Measurements from ENCODE around the gene BMPR2.
"Not testable (repeated sequence)": the region's sequence is repeated elsewhere in the genome, so short reads cannot be mapped to it uniquely, and the experiment has no call there.

Gene BMPR2

GRCh38 chr2:202512176-202512575 is 136.0 kb downstream of the BMPR2 start:
- no peak for TF ChIP-seq CTCF (conservative IDR thresholded peaks at IDR 0.05)
- H3K27ac ChIP-seq, result no peak overlapping the region

- TF ChIP-seq CTCF (conservative IDR thresholded peaks at IDR 0.05), result no peak
Observed at GRCh38 chr2:202514732-202515131, 138.6 kb downstream of the BMPR2 start.

GRCh38 chr2:202519453-202519852 is 143.3 kb downstream of the BMPR2 start:
- TF ChIP-seq CTCF (conservative IDR thresholded peaks at IDR 0.05), result no peak
- H3K27ac ChIP-seq, result no peak overlapping the region

More at GRCh38 chr2:202514732-202515131, 138.6 kb downstream of the BMPR2 start:
- H3K27ac ChIP-seq, result no peak overlapping the region

- no peak for TF ChIP-seq CTCF (conservative IDR thresholded peaks at IDR 0.05)
- no peak overlapping the region for H3K27ac ChIP-seq
Observed at GRCh38 chr2:202521470-202521869, 145.3 kb downstream of the BMPR2 start.

GRCh38 chr2:202529389-202529788 is 153.3 kb downstream of the BMPR2 start:
- H3K27ac ChIP-seq, result peak overlapping the region; percentile 95
- TF ChIP-seq CTCF (conservative IDR thresholded peaks at IDR 0.05), result no peak

- no peak for TF ChIP-seq CTCF (conservative IDR thresholded peaks at IDR 0.05)
- peak overlapping the region; percentile 95 for H3K27ac ChIP-seq
Observed at GRCh38 chr2:202530038-202530437, 153.9 kb downstream of the BMPR2 start.

- H3K27ac ChIP-seq, result not testable (repeated sequence)
Observed at GRCh38 chr2:202535290-202535689, 159.2 kb downstream of the BMPR2 start.

GRCh38 chr2:202541137-202541536 is 165.0 kb downstream of the BMPR2 start:
- no peak for TF ChIP-seq CTCF (conservative IDR thresholded peaks at IDR 0.05)
- peak overlapping the region; percentile 44 for H3K27ac ChIP-seq
